Subcutaneous adipose tissue (tissue), 4 donors: Measurements from ENCODE around the gene GABRD. TPM values are rescaled to one million over a fixed set of nuclear protein-coding genes. Genes with fewer than 3 reads are reported as not detected.

Experiments
- total RNA-seq, 4 donors: library from RNA; depleted of rRNA; stranded (reverse); fragments of >200 nt; gene quantifications; one replicate each; pipeline ENCODE4 v1.1.0, GENCODE V29; 2016
- TF ChIP-seq, protein P1 (sequence below): fragments of 450-650 bp; IDR thresholded peaks from one replicate; pipeline ENCODE4 v1.5.1; 2016; ENCODE audit warnings: low read depth, mild to moderate bottlenecking, control low read depth, antibody characterized with exemption, moderate library complexity

GABRD gene
- total RNA-seq, 4 donors from 2014 or later = 1.3 TPM; not detected in 3

DNA sequence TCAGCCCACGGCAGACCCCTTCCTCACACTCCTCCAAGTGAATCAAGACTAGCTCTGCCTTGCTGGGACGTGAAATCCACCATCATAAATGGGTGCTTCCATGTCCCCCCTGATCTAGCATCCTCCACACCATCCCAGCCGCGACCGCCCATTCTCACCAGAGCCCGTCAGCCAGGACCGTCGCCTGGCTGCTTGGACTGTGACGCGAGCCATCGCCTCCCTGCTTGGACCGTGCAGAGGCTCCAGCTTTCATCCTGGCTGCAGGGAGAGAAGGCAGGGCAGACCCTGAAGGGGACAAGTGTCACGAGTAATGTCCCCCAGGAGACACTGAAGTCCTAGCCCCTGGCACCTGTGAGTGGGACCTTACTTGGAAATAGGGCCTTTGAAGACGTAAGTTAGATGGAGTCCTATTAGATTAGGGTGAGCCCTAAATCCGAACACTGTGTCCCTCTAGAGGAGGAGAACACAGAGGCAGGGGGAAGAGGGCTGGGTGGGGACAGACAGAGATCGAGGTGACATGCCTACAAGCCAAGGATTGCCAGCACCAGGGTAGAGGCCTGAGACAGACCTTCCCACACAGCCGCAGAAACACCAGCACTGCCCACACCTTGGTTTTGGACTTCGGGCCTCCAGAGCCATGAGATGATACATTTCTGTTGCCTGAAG is 18.3 kb downstream of the GABRD start:
- TF ChIP-seq, protein P1, sequence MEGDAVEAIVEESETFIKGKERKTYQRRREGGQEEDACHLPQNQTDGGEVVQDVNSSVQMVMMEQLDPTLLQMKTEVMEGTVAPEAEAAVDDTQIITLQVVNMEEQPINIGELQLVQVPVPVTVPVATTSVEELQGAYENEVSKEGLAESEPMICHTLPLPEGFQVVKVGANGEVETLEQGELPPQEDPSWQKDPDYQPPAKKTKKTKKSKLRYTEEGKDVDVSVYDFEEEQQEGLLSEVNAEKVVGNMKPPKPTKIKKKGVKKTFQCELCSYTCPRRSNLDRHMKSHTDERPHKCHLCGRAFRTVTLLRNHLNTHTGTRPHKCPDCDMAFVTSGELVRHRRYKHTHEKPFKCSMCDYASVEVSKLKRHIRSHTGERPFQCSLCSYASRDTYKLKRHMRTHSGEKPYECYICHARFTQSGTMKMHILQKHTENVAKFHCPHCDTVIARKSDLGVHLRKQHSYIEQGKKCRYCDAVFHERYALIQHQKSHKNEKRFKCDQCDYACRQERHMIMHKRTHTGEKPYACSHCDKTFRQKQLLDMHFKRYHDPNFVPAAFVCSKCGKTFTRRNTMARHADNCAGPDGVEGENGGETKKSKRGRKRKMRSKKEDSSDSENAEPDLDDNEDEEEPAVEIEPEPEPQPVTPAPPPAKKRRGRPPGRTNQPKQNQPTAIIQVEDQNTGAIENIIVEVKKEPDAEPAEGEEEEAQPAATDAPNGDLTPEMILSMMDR = no peak

DNA sequence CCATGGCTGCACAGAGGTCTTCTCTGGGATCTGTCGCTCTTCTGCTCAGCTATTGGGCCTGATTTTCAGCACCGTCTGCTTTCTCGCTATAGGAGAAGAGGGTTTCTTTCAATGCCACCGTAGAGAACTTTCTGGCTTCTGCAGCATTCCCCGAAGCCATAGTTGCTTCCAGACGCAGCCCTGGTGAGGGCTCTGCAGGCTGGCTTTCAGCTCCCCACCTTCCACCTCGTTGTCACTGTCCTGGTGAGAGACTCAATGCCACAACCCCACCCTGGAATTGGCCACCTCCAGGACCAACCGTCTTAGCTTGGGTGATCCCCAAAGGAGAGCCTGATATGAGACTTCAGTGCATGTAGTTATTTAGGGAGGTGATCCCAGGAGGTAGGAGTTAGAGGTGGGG is 19.1 kb downstream of the GABRD start:
- TF ChIP-seq, protein P1 = no peak

DNA sequence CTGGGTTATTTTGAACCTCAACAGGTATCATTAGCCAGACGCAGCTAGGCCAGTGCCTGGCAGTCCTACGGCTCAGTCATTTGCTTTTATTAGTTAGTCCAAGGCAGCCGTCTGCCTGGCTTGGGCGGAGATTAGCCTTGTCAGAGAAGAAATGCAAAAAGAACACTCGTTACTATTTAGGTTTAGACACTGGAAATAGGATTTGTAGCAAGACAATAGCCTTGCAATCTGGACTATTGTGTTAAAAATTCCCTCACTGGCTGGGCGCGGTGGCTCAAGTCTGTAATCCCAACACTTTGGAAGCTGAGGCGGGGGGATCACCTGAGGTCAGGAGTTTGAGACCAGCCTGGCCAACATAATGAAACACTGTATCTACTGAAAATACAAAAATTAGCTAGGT is 20.1 kb downstream of the GABRD start:
- TF ChIP-seq, protein P1 = no peak

DNA sequence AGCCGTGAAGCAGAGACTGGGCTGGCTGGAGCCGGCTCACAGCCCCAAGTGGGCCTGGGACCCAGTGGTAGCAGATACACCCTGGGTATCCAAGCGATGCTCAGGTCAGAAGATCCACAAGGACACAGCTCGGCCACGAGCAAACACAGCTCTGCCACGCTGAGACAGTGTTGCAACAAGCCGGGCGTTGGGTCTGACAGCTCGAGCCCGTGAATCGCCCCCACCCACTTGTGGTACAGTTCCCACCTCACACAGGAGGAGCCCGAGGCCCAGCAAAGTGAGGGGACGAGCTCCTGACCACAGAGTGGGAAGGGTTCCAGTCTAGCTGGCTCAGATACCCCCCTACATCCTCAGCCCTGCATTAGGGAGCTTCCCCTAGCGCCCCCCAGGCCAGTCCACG is 22.2 kb downstream of the GABRD start:
- TF ChIP-seq, protein P1 = no peak

DNA sequence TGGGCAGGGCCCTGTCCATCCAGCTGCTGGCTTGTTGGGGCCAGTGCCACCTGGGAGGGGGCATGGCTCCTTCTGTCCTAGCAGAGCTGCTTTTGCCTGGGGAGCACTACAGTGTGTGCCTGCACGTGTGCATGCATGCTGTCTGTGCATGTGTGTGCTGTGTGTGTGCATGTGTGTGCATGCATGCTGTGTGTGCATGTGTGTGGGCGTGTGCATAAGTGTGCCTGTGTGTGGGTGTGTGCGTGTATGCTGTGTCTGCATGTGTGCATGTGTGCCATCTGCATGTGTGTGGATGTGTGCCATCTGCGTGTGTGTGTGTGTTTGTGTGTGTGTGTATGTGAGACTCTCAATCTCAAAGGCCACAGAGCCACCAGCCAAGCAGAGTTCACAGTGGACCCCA is 22.7 kb downstream of the GABRD start:
- TF ChIP-seq, protein P1 = no peak

DNA sequence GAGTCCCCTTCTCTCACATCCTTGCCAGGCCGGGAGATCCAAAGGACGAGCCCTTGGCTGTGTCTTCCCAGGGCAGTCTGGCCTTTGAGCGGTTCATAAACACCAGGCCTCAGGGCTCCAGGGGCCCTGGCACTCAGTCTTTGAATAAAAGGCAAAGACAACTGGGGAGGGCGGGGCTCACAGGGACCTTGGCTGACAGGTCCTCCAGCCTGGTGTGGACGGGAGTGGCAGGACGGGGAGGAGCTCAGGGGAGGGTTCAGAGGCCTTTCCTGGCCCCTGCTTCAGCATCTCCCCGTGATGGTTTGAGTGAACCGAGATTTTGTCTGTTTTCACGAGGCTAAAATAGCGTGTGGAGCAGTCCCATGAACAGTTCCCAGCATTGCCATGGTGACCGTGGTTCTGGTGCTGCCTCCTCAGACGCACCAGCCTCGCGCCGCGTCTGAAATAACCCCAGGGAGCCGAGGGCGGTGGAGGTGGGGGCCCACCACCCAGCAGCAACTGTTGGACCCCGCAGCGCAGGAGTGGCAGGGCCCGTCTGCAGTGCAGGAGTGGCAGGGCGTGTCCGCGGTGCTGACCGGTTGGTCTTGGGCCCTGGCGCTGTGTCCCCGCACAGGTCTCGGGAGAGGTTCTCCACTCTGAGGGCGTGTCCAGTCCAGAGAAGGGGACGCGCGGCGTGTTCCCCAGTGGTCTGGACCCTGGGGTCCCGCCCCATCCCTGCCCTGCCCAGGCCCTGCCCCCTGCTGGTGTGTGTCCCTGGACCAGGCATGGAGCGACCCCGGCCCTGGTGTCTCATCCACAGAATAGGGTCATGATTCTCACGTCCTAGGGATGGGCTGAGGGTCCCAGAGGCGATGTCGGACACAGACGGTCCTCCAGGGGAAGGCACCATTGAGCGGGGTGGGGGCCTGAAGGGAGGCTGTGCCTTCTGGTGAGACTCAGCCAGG is 24.0 kb downstream of the GABRD start:
- TF ChIP-seq, protein P1 = no peak

DNA sequence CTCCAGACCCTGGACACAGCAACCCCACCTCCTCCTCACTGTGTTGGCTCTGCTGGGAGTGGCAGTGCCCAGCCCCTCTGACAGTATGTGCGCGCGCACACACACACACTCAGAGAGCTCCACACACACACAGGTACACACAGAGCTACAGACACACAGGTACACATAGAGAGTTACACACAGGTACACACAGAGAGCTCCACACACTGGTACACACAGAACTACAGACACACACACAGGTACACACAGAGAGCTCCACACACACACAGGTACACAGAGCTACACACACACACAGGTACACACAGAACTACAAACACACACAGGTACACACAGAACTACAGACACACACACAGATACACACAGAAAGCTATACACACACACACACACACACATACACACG is 24.7 kb downstream of the GABRD start:
- TF ChIP-seq, protein P1 = no peak
